ENCODE data around the gene PSG2. TPM values are rescaled to one million over a fixed set of nuclear protein-coding genes. Genes with fewer than 3 reads are reported as not detected.
"Not testable (repeated sequence)": the region's sequence is repeated elsewhere in the genome, so short reads cannot be mapped to it uniquely, and the experiment has no call there.

The PSG2 gene
- total and polyA plus RNA-seq, 2 experiments from 2014 or later: not detected

DNA sequence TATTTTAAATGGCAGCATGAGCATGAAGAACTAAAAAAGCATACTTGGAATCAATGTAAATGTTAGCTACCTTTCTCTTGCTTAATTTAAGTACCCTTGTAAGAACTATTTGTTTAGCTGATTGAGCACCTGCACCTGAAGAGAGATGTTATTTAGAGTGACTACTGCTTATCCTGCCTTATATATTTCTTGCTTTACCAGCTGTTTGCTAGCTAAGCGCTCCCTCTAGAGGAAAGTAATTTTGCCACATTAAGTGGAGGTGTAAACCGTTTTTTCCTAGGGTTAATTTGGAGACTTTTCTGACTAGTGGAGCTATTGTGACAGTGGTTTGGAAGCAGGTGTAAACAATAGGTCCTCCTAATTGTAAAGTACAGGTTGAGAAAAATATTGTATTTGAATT lies 19.4 kb upstream of the PSG2 start:
- Histone ChIP-seq H3K9me3 (ENCODE audit: low read depth) (no peaks in the 10 kb centered on the region), H3K4me2 (no peak overlapping the region), H3K4me3 (no peak overlapping the region), H2AFZ (no peak overlapping the region), H3K4me1 (ENCODE audit: insufficient read depth) (no peaks in the 10 kb centered on the region), H3K27me3 (no peaks in the 10 kb centered on the region), H4K20me1 (ENCODE audit: insufficient read depth, poor library complexity, severe bottlenecking) (no peaks in the 10 kb centered on the region), H3K9me2 (replicated peaks; ENCODE audit: insufficient read depth) (no peaks in the 10 kb centered on the region), H3K36me3 (replicated peaks; ENCODE audit: insufficient read depth, low read depth) (no peaks in the 10 kb centered on the region), H3K27ac (no peak overlapping the region), H3K79me2 (no peaks in the 10 kb centered on the region)
- TF ChIP-seq, protein P1, sequence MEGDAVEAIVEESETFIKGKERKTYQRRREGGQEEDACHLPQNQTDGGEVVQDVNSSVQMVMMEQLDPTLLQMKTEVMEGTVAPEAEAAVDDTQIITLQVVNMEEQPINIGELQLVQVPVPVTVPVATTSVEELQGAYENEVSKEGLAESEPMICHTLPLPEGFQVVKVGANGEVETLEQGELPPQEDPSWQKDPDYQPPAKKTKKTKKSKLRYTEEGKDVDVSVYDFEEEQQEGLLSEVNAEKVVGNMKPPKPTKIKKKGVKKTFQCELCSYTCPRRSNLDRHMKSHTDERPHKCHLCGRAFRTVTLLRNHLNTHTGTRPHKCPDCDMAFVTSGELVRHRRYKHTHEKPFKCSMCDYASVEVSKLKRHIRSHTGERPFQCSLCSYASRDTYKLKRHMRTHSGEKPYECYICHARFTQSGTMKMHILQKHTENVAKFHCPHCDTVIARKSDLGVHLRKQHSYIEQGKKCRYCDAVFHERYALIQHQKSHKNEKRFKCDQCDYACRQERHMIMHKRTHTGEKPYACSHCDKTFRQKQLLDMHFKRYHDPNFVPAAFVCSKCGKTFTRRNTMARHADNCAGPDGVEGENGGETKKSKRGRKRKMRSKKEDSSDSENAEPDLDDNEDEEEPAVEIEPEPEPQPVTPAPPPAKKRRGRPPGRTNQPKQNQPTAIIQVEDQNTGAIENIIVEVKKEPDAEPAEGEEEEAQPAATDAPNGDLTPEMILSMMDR (IDR thresholded peaks at IDR 0.05; ENCODE audit: poor library complexity): no peak
- TF ChIP-seq EZH2phosphoT487 (IDR thresholded peaks at IDR 0.05; ENCODE audit: low read depth, severe bottlenecking, unreplicated experiment) (no peak), EZH2 (IDR thresholded peaks at IDR 0.05; ENCODE audit: borderline replicate concordance) (no peak)
- 44% methylated on average over 2 of the region's 2 CpGs for WGBS (ENCODE audit: low lambda C conversion rate, missing lambda C conversion rate)
- no peak for DNase-seq (ENCODE audit: low spot score)

DNA sequence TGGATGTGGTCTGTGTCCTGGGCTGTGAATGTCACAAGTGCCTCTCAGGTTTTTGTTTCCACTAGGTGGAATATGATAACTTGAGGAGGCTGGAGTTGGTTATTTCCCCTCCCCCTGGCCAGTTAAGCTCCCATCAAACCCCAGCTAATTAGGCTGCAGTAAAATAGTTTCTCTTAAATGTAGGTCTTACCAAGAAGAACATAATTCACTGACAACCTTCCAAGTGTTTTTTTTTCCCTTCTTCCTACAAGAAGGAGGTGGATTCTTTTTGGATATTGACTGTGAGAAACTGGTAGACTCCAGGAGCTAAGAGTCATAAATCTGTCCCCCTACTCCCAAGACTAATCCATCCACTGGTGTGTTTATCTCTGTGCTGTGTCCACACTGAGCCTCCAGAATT lies 15.9 kb upstream of the PSG2 start:
- H3K9me2 ChIP-seq (replicated peaks; ENCODE audit: insufficient read depth); DNase-seq (ENCODE audit: low spot score); H3K4me3 ChIP-seq; H4K20me1 ChIP-seq (ENCODE audit: insufficient read depth, poor library complexity, severe bottlenecking); H2AFZ ChIP-seq; H3K36me3 ChIP-seq (replicated peaks; ENCODE audit: insufficient read depth, low read depth); H3K4me1 ChIP-seq (ENCODE audit: insufficient read depth); H3K4me2 ChIP-seq; H3K27ac ChIP-seq; H3K9me3 ChIP-seq (ENCODE audit: low read depth); H3K79me2 ChIP-seq; H3K27me3 ChIP-seq: not testable (repeated sequence)

DNA sequence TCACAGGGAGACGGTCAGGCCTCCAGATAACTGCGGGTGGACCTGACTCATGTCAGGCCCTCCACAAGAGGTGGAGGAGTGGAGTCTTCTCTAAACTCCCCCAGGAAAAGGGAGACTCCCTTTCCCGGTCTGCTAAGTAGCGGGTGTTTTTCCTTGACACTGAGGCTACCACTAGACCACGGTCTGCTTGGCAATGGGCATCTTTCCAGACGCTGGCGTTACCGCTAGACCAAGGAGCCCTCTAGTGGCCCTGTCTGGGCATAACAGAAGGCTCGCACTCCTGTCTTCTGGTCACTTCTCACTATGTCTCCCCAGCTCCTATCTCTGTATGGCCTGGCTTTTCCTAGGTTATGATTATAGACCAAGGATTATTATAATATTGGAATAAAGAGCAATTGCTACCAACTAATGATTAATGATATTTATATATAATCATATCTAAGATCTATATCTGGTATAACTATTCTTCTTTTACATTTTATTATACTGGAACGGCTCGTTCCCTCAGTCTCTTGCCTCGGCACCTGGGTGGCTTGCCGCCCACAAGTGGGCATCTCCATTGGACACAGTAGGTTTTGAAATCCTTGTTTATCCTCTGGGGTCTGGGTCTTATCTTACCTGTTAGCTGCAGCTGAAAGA lies 5.3 kb upstream of the PSG2 start:
- H3K4me2 ChIP-seq; H3K4me1 ChIP-seq (ENCODE audit: insufficient read depth); DNase-seq (ENCODE audit: low spot score); H4K20me1 ChIP-seq (ENCODE audit: insufficient read depth, poor library complexity, severe bottlenecking); H2AFZ ChIP-seq; H3K27me3 ChIP-seq; H3K79me2 ChIP-seq; H3K9me3 ChIP-seq (ENCODE audit: low read depth); H3K27ac ChIP-seq; H3K4me3 ChIP-seq; H3K9me2 ChIP-seq (replicated peaks; ENCODE audit: insufficient read depth); H3K36me3 ChIP-seq (replicated peaks; ENCODE audit: insufficient read depth, low read depth): not testable (repeated sequence)
- 64% methylated on average over 13 of the region's 13 CpGs for WGBS (ENCODE audit: low lambda C conversion rate, missing lambda C conversion rate)

DNA sequence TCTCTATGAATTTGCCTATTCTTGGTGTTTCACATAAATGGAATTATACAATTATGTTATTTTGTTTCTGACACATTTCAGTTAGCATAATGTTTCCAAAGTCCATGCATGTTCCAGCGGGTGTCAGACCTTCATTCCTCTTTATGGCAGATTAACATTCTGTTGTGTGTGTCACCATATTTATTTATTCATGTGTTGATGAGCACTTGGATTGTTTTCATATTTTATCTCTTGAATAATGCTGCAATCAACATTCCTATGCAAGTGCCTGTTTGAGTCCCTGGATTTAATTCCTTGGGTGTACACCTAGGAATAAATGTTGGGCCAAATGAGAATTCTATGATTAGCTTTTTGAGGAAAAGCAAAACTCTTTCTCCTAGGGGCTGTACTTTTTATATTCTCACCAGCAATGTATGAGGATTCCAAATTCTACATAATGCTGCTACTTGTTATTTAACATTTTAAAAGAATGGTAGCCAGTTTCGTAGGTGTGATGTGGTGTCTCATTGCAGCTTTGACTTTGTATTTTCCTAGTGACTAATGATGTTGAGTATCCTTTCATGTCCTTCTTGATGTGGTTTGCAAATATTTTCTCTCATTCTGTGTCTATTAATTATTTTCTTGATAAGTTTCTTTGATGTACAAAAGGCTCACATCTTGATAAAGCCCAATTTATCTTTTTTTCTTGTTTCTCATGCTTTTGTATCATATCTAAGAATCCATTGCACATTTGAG lies 3.5 kb upstream of the PSG2 start:
- DNase-seq (ENCODE audit: low spot score); H3K27ac ChIP-seq; H3K4me2 ChIP-seq: not testable (repeated sequence)

DNA sequence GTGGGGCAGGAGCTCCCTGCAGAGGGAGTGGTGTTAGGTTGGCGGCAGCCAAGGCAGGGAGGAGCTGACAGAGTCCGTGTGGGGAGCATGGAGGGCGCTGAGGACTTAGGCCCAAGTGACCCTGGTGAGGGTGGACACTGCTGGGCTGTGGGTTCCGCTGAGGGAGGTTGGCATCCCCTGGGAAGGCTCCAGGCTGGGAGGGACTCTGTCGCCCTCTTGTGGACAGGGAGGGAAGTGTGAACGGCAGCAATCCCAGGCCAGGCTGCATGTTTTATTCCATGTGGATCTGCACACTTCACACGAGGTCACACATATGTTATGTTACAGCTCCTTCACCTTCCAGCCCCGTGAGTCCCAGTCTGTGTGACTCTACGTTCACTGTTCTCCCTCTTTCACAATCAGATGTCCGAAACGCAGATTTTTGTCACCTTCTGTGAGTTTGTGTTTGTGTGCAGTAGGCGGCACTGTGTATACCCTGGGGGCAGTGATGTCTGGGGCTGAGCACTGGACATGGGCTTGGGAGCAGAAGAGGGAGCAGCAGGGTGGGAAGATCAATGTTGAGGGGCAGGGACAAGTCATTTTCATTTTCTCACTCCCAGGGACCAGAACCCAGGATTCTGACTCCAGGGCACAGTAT lies 1.8 kb upstream of the PSG2 start:
- H3K36me3 ChIP-seq (replicated peaks; ENCODE audit: insufficient read depth, low read depth); H3K9me3 ChIP-seq (ENCODE audit: low read depth); H3K4me2 ChIP-seq; H3K9me2 ChIP-seq (replicated peaks; ENCODE audit: insufficient read depth); DNase-seq (ENCODE audit: low spot score); H3K4me3 ChIP-seq; H4K20me1 ChIP-seq (ENCODE audit: insufficient read depth, poor library complexity, severe bottlenecking); H3K27me3 ChIP-seq; H3K79me2 ChIP-seq; H2AFZ ChIP-seq; H3K27ac ChIP-seq; H3K4me1 ChIP-seq (ENCODE audit: insufficient read depth): not testable (repeated sequence)
- 65% methylated on average over 12 of the region's 12 CpGs for WGBS (ENCODE audit: low lambda C conversion rate, missing lambda C conversion rate)

More for the DNA sequence above, 3.5 kb upstream of the PSG2 start:
- not testable (repeated sequence) for H3K4me1 ChIP-seq (ENCODE audit: insufficient read depth); H3K36me3 ChIP-seq (replicated peaks; ENCODE audit: insufficient read depth, low read depth); H4K20me1 ChIP-seq (ENCODE audit: insufficient read depth, poor library complexity, severe bottlenecking); H3K4me3 ChIP-seq; H3K9me2 ChIP-seq (replicated peaks; ENCODE audit: insufficient read depth); H2AFZ ChIP-seq; H3K27me3 ChIP-seq; H3K79me2 ChIP-seq; H3K9me3 ChIP-seq (ENCODE audit: low read depth)
- WGBS (ENCODE audit: low lambda C conversion rate, missing lambda C conversion rate): 58% methylated on average over 2 of the region's 2 CpGs

DNA sequence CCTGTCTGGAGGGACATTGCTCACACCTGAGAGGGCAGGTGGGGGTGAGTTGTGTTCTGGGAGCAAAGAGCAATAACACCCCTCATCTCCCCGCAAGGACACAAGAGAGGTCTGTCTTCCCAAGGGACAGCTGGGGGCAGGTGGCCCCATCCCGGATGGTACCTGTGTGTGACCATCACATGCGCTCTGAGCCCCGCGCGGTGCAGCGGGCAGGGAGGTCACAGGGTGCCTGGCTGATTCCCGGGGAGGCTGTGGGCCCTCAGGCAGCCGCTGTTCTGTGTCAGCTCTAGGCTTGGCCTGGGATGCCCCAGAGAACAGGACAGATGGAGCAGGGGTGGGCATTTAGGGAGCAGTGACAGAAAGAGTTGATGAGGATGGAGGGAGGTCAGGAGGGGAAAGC lies 1.2 kb upstream of the PSG2 start:
- not testable (repeated sequence) for H3K4me2 ChIP-seq; H2AFZ ChIP-seq; H3K9me2 ChIP-seq (replicated peaks; ENCODE audit: insufficient read depth); H4K20me1 ChIP-seq (ENCODE audit: insufficient read depth, poor library complexity, severe bottlenecking); H3K4me3 ChIP-seq; H3K9me3 ChIP-seq (ENCODE audit: low read depth); DNase-seq (ENCODE audit: low spot score); H3K27me3 ChIP-seq; H3K27ac ChIP-seq; H3K4me1 ChIP-seq (ENCODE audit: insufficient read depth); H3K36me3 ChIP-seq (replicated peaks; ENCODE audit: insufficient read depth, low read depth); H3K79me2 ChIP-seq
- 86% methylated on average over 8 of the region's 9 CpGs for WGBS (ENCODE audit: low lambda C conversion rate, missing lambda C conversion rate)

All from hepatocyte (in vitro differentiated cells).